ENCODE measurements around the gene ARRDC5.
"Not testable (repeated sequence)": the region's sequence is repeated elsewhere in the genome, so short reads cannot be mapped to it uniquely, and the experiment has no call there.

- TF ChIP-seq CTCF (conservative IDR thresholded peaks at IDR 0.05 in 1 of 2, IDR thresholded peaks at IDR 0.05 in 1 of 2; ENCODE audit: low read depth in 1 of 2, low read length in 2 of 2); EZH2 (IDR thresholded peaks at IDR 0.05; ENCODE audit: low read length, missing control alignments): not testable (repeated sequence)
These were observed 19.8 kb downstream of the ARRDC5 start for GRCh38 chr19:4882874-4883273.
